ENCODE measurements around the gene GON7.
A peak's percentile ranks its signal among the peaks of the same experiment; 100 is the strongest.
"Not testable (repeated sequence)": the region's sequence is repeated elsewhere in the genome, so short reads cannot be mapped to it uniquely, and the experiment has no call there.

GON7 gene

DNA sequence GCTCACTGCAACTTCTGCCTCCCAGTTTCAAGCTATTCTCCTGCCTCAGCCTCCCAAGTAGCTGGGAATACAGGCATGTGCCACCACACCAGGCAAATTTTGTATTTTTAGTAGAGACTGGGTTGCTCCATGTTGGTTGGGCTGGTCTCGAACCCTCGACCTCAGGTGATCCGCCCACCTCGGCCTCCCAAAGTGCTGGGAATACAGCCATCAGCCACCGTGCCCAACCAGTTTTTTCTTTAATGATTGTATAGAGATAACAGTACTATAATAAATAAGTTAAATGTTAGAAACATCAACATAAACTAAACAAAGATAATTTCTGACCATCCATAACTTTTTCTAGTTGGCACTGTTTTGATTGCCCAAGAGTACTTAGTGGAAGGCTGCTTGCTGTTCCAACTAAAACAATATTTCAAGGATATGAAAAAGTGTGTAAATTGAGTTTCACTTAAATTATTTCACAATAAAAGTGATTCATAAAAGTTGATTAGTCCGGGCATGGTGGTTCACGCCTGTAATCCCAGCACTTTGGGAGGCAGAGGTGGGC is 5.6 kb downstream of the GON7 start:
- no peak for DNase-seq

DNA sequence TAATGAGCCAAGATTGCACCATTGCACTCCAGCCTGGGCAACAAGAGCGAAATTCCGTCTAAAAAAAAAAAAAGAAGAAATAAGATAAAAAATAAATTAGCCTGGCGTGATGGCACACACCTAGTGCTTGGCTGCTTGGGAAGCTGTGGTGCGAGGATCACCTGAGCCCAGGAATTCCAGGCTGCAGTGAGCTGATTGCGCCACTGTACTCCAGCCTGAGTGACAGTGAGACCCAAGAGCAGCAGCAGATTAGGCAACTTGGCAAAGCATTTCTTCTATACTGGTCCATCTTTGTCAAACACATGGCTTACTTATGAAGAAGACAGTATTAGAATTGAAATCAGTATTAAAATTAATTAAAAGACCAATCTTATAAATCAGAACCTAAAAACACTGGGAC is 6.3 kb downstream of the GON7 start:
- DNase-seq, result no peak

DNA sequence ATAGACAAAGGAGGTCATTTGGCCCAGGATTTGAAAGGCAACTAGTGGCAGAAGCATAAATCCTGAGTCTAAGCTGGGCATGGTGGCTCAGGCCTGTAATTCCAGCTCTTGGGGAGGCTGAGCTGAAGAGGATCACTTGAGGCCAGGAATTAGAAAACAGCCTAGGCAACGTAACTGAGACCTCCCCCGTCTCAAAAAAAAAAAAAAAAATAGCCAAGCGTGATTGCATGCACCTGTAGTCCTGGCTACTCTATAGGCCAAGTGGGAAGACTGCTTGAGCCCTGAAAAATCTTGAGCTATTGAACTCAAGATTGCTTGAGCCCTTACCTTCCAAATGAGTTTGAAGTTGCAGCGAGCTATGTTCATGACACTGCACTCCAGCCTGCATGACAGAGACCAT is 7.8 kb downstream of the GON7 start:
- DNase-seq, result no peak

DNA sequence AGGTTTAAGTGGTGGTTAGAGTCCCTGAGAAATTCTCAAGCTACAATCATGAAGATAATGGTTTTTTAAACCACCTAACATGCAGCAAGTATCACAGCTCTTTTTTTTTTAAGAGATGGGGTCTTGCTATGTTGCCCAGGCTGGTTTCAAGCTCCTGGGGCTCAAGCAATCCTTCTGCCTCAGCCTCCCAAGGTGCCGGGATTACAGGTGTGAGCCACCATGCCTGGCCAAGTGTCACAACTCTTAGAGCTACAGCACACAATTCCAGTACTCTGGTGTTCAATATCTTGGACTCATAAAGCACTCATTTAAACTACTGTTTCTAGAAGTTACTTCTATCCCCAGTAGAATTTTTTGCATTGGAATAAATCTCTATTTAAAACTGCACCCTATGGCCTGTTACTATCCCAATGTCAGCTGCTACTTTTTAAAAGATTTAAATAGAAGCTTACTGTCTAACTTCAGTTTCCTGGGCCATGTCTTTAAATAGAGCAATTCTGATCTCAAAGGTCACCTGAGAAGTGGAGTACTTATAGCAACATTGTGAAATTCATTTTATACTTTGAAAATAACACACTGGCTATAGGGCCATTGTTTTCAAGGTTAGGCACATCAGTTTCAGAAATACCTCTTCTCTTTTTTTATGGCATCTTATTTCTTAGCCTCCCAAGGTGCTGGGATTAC is 11.4 kb downstream of the GON7 start:
- no peak for DNase-seq

DNA sequence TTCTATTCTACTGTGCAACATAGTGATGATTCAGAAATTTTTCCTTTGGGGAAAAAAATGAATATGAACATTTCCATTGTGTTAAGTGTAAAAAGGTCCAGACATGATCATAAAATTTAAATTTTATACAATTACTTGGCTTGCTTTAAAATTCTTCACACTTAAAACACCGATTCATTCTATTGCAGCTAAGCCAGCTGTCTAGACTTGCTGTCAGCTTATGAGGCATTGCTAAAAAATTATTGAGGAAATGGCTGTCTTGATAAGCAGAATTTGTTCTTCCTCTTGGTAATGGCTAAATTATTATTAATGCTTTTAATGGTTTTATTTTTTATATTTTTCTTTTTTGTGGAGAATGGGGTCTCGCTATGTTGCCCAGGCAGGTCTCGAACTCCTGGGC is 19.9 kb downstream of the GON7 start:
- no peak for DNase-seq

DNA sequence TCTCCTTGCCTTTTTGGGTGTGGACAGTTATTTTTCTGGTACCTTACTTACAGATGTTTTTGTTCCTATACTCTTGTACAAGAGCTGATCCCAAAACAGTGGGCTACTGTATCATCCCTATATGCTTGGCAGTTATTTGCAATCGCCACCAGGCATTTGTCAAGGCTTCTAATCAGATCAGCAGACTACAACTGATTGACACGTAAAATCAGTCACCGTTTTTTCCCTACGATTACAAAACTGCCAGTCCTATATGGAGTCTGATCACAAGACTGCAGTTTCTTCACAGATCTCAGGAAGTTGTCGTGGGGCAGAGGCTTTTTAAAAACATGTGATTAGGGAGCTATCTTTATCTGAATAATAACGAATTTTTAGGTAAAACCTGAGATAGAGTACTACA is 20.4 kb downstream of the GON7 start:
- no peak for DNase-seq

DNA sequence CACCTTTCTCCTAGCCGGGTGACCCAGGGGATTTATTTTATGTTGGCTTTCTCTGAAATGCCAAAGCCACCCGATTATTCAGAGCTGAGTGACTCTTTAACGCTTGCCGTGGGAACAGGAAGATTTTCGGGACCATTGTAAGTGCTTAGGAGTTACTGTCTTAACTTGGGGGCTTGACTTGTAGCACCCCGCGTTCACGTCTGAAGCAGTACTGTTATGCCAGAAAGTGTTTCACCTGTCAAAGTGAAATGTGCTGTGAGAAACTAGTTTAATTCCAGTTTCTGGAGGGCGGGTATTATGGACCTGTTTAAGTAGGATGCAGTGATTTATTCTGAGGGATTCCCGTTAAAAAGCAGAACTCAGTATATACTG is 21.5 kb downstream of the GON7 start:
- peak; percentile 71 for DNase-seq

DNA sequence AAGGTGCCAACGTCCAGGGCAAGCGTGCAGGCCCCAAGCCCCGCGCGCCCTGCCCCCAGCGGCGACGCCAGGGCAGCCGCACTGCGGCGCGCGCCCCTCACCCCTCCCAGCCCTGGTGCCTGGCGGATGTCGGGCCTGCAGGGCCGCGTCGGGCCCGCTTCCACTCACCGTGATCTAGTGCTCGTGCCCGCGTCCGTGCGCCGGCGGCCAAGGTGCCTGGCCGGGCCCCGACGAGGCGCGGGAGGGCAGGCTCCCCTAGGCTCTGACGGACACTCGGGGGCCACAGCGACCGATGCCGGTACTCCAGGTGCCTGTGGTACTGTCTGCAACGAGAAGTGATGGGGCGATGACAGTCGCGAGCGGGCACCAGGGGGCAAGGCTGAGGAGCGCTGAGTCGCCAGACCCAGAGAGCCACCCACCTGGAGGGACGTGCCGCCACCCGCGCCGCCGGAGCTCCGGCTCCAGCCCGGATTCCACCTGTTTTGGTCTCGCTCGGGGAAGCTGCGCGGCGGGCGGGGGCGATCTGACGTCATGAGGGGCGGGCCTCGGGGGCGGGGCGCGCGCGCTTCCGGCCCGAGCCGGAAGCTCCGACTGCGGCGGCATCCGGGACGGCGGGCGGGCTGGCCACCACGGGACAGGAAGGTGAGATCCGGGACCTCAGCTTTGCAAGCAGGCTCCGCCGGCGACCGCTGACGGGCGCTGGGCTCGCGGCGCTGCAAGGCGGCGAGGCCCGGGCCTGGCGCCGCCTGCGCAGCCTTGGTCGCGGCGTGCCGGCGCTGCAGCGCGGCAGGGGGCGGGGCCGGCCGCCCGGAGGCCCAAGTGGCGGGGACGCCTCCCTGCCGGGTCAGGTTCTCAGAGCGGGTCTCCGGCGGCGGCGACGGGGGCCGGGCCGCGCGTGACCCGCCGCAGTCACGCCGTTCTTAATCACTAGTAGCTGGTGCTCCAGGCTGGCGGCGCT is 22.2 kb downstream of the GON7 start, which contains the start of the genes LYSET and MOAP1:
Gene LYSET (plus strand): TSS at position 927 of the 958 bp plus-strand sequence. CDS start 89 bp downstream, outside the sequence.
Gene MOAP1 (minus strand): TSS at position 507 of the 958 bp plus-strand sequence. CDS start 655 bp downstream, outside the sequence.
- DNase-seq, result peak; percentile 96

DNA sequence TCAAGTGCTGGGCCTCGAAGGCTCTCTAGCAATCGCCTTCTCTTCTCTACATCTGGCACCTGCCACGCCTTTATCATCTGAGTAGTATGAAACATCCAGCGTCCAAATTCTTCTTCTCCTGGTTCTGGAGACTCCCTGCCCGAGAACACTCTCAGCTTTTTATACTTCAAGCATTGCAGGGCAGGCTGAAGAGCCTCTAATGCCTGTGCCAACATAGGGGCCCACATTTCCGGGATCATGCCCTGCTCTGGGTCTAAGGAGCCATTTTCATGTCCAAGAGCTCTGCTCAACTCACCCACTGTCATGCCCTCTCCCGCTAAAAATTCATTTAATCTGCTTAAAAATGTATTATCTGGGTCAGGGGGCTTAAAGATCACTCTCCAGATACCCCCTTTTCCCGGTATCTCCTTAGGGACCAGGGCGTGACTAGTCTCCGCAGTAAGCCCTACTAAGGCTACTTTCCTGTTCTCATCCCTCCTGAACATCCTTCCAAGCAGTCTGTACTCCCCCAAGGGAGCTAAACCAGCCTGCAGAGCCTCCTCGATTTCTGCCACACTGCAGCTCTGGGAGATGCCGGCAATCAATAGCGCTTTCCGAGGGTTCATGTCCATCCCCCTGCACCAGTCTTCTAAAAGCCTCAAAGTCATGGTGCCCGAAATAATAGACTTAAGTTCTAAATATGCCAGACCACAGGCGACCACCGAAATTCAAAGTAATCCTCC is 23.1 kb downstream of the GON7 start:
- no peak for DNase-seq

DNA sequence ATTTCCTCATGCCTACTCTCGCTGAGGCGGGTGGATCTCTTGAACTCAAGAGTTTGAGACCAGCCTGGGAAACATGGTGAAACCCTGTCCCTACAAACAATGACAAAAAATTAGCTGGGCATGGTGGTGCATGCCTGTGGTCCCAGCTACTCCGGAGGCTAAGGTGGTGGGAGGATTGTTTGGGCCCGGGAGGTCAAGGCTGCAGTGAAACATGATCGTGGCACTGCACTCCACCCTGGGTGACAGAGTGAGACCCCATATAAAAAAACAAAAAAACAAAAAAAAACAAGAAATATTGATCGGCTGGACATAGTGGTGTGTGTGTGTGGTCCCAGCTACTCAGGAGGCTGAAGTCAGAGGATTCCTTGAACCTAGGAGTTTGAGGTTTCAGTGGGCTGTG is 31.4 kb downstream of the GON7 start:
- DNase-seq, result no peak

DNA sequence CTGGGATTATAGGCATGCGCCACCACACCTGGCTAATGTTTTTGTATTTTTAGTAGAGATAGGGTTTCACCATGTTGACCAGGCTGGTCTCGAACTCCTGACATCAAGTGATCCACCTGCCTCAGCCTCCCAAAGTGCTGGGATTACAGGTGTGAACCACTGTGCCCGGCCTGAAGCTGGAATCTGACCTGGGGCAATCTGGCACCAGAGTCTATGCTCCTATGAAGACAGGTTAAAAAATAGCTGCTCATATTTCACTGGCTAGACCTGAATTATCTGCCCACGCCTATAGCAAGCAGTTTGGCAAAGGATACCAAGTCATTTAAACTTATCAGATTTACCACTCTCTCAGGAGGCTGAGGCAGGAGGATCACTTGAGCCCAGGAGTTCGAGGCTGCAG is 32.1 kb downstream of the GON7 start:
- not testable (repeated sequence) for DNase-seq

DNA sequence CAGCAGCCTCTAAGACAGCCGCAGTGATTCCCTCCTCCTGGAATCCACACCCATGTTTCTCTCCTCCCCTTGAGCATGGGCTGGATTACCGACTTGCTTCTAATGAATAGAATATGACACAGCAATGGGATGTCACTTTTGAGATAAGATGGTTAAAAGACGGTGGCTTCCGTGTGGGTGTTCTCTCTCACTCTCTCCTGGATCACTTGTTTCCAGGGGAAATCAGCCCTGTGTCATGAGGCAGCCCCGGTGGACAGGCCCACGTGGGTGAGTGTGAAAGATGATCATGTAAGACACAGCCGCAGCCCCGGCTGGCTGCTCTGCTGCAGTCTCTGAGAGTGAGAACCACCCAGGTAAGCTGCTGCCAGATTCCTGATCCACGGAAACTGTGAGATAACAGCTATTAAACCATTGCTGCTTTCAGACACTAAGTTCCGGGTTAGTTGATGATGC is 32.9 kb downstream of the GON7 start:
- DNase-seq, result no peak

DNA sequence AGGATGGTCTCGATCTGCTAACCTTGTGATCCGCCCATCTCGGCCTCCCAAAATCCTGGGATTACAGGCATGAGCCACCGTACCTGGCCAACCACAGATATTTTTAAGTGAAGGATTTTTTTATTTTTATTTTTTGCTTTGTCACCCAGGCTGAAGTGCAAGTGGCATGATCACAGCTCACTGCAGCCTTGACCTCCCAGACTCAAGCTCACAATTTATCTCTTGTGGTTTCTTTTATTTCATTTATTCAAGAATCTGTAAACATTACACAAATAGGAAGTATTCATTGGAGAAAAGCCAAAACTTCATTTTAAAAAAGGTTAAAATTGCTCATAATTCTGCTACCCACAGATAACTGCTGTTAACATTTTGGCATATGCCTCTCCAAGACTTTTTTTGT is 35.5 kb downstream of the GON7 start:
- no peak for DNase-seq

DNA sequence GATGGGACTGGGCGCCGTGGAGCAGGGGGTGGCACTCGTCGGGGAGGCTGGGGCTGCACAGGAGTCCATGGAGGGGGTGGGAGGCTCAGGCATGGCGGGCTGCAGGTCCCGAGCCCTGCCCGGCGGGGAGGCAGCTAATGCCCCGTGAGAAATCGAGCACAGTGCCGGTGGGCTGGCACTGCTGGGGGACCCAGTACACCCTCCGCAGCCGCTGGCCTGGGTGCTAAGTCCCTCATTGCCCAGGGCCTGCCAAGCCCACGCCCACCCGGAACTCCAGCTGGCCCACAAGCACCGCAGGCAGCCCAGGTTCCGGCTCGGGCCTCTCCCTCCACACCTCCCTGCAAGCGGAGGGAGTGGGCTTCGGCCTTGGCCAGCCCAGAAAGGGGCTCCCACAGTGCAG is 36.7 kb downstream of the GON7 start:
- not testable (repeated sequence) for DNase-seq

DNA sequence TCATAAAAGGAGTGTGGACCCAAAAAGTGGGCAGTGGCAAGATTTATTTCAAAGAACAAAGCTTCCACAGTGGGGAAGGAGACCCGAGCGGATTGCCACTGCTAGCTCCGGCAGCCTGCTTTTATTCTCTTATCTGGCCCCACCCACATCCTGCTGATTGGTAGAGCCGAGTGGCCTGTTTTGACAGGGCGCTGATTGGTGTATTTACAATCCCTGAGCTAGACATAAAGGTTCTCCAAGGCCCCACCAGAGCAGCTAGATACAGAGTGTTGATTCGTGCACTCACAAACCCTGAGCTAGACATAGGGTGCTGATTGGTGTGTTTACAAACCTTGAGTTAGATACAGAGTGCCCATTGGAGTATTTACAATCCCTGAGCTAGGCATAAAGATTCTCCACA is 37.2 kb downstream of the GON7 start:
- DNase-seq, result not testable (repeated sequence)

DNA sequence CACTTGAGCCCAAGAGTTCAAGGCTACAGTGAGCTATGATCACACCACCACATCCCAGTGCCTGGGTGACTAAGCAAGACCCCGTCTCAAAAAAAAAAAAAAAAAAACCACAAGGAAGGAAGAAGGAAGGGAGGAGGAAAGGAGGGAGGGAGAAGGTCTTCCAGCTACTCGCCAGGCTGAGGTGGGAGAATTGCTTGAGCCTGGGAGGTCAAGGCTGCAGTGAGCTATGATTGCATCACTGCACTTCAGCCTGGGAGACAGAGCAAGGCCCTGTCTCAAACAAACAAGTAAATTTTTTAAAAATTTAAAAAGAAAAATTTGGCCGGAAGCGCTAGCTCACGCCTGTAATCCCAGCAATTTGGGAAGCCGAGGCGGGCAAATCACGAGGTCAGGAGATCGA is 38.3 kb downstream of the GON7 start:
- DNase-seq, result not testable (repeated sequence)

DNA sequence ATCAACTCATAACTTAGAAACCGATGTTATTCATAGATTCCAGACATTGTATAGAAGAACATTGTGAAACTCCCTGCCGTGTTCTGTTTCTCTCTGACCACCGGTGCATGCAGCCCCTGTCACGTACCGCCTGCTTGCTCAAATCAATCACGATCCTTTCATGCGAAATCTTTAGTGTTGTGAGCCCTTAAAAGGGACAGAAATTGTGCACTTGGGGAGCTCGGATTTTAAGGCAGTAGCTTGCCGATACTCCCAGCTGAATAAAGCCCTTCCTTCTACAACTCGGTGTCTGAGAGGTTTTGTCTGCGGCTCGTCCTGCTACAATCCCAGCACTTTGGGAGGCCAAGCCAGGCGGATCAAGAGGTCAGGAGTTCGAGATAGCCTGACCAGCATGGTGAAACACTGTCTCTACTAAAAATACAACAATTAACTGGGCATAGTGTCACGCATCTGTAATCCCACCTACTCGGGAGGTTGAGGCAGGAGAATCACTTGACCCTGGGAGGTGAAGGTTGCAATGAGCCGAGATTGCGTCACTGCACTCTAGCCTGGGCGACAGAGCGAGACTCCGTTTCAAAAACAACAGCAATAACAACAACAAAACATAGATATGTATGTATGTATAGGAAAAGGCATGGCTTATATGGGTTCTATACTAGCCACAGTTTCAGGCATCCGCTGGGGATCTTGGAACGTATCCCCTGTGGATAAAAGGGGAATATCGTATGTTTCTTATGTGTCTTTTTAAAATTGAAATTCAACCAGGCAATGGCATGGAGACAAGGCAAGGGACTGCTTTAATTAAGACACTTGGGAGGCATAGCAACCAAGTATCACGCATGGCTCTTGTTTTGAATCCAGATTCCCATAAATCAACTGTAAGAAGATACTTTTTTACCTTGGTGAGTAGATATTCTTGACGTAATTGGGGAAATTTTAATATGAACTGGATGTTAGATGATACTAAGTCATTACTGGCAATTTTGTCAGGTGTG is 41.3 kb downstream of the GON7 start:
- DNase-seq, result not testable (repeated sequence)

DNA sequence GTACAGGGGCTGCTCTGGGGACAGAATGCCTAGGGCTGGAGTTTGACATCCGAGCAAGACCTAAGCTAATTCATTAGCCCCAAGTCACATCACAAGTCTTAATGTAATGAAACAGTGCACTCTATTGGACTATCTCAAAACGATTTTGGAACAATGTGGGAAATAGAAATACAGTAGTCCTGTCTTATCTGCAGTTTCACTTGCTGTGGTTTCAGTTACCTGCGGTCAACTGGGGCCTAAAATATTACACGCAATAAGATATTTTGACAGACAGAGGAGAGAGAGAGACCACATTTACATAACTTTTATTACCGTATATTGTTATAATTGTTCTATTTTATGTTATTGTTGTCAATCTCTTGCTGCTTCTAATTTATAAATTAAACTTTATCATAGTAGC is 43.3 kb downstream of the GON7 start:
- no peak for DNase-seq

DNA sequence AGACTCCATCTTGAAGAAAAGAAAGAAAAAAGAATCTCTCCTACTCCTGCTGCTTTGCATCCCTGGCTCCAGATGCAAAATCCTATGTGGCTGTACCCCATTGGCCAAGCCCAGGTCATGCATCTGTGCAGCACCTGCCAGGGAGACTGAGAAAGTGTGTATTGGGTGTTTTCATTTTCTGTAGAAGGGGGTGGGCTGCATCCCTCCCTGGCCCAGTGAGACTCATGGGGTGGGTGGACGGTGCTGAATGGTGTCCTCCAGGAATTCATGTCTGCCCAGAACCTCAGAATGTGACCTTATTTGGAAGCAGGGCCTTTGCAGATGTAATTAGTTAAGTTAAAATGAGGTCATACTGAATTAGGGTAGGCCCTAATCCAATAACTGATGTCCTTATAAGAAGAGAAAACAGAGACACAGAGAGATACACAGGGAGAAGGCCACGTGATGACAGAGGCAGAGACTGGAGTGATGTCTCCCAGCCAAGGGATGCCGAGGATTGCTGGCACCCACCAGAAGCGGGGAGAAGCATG is 45.4 kb downstream of the GON7 start:
- no peak for DNase-seq

DNA sequence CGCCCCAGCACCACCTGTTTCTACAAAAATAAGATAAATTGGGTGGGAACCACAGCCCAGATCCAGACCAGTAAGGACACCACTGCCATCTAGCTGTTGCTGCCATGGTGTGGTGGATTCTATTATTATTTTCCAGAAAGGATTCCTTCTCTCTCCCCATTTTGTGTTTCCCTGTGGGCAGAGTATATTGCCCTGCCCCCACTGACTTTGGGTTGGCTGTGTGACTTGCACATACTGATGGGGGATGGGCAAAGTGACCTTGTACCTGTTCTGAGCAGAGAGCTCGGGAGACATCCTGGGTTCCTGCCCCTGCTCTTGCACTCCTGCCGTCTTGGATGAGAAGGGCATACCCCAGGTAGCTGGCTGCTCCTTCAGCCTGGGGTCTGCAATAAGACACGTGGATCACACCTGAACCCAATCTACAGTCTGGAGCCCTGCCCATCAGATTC is 46.5 kb downstream of the GON7 start:
- no peak for DNase-seq
